ENCODE results near the gene CTBP2.
"Not testable (repeated sequence)": the region's sequence is repeated elsewhere in the genome, so short reads cannot be mapped to it uniquely, and the experiment has no call there.

Gene CTBP2

GRCh38 chr10:125158601-125159485 lies 1.5 kb downstream of the CTBP2 start:
- DNase-seq (ENCODE audit: low spot score), result no peak

- no peak for DNase-seq (ENCODE audit: low spot score)
These were observed 2.1 kb downstream of the CTBP2 start for GRCh38 chr10:125158275-125158600.

DNA sequence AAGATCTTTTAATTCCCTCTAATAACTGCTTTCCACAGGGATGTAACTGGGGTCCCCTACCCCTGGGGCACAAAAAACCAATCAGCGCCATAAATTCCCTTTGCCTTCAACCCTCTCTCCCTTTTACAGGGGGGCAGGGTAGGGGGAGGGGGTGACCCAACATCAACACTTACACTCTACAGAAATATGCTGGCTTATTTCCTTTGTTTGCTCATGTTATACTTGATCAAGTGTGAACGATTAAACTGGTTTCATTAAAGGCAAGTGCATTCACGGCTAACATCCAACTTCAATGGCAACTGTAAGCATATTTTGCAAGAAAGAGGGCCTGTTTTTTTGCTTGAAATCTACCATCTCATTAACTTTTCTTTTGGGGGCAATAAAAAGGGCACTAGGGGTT lies 2.9 kb downstream of the CTBP2 start:
- no peak for DNase-seq (ENCODE audit: low spot score)

GRCh38 chr10:125156739-125157480 lies 3.5 kb downstream of the CTBP2 start:
- DNase-seq (ENCODE audit: low spot score), result no peak

DNA sequence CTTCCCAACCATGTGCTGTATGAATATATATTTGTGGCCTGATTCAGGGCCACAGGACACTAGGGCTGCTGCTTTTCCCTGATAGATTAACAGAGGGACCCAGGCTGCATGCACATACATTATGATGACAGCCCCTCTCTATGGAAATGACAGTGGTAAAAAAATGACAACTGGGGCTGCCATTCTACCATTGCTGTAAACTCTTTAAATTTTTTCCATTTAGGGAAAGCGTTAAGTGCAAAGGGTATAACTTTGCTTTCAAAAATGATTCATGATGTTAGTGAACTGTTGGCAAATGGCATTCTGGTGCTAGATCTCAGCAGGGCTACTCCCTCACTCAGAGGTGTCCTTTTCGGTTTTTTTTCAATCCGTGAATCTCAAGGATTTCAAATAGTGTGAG lies 4.2 kb downstream of the CTBP2 start:
- DNase-seq (ENCODE audit: low spot score), result no peak

DNA sequence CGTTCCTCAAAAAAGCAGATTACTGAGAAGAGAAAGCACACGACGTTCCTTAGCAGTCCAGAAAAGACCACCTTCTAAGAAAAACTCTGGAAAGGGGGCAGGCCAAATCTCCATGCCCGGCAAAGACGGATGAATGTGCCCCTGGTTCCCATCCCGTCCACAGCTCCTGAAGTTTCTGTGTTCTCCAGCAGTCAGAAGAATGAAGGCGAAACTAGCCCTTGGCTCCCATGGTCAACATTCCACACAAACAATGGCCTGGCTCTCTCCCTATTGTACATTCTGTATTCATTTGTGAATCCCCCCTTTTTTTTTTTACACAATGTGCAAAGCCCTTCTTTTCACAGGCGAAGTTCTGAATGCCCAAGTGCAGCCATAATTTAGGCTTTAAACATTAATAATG lies 5.3 kb downstream of the CTBP2 start:
- DNase-seq (ENCODE audit: low spot score), result no peak

DNA sequence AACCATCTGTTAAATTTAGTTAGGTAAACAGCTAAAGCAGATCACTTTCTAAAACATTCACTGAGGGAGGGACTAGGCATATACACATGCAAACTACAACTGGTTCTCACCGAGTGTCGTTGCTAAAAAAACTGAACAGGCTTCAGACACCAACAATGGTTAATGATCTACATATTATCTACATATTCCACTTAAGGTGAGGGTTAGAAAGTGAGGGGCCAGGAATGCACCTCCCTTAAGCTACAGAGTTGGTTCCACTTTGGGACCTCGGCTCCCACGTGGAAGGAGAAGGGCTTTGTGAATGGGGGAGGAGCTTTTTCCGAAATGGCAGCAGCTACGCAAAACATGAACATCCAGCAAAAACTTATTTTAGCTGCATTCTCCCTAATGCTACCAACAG lies 5.8 kb downstream of the CTBP2 start:
- no peak for DNase-seq (ENCODE audit: low spot score)

- DNase-seq (ENCODE audit: low spot score), result no peak
These were observed 6.5 kb downstream of the CTBP2 start for GRCh38 chr10:125153703-125154490.

DNA sequence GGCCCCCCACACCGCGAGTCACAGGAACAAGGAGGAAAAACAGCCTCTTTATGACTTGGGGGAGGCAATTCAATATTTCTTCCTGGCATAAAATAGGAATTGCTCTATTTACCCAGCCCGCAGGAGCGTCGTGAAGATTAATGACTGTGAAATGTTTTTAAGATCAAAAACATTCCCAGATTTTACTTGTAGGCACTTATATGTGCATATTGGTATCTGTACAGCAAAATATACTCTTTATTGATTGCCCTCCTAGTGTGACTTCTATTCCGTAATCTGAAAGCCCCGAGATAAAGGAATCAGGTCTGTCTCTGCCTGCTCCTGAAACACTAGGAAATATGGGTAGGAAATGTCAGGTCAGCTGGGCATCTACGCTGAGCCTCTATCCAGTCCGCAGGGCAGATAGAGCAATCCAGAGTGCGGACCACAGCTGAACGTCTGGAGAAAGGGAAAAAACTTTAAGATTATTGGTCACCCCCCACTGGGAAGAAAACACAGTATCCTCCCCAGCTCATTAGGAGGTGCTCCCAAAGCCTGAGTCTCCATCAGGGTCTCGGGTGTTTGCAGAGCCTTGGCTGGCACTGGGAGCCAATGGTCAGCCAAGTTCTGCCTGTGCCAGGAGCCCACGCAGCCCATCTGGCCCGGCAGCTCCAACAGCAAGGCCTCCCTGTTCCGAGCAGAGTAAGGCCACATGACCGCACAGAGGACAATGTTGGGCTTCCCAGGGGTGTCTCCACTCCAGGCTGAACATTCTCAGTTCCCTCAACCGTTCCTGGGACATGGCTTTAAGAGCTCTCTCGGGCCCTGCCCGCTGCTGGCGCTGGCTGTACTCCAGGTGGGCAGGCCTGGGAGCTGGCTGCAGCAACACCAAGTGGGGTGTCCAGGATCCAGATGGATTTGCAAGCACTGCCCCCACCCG lies 7.7 kb downstream of the CTBP2 start:
- no peak for DNase-seq (ENCODE audit: low spot score)

DNA sequence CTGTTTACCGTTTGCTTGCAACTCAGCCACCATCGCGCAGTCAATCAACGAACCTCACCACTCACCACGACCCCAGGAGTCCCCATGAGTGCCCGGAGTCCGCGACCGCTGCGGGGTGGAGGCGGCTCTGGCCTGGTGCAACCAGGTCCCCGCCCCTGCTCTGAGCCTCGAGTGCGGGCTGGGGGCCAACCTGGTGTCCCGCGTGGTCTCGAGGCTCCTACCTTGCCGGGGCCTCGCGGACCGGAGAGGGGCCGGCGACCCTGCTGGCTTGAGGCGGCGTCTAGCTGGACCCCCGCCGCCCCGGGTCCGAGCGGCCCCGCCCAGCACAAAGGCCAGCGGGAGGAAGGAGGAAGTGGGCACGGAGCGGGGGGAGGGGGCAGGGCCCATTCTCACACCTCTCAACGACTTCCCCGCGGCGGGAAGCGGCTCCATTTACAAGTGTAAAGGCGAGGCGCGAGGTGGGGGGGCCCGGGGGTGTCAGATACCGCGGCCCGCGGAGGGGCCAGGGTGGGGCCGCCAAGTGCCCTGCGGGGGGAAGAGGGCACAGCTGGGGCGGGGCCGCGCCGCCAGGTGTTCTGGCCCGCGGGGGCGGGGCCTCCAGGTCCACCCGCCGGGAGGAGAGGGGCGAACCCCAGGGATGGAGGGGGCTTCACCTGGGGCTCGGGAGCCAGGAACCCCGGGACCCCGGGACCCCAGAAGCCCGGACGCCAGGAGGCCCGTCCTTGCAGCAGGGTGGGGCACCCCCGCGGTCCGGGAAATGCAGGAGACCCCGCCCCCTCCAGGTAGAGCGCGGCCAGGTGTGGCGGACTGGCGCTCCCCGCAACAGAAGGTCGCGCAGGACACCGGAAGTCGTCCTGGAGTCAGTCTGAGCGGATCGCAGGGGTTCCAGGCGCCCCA lies 8.6 kb downstream of the CTBP2 start:
- DNase-seq (ENCODE audit: low spot score), result no peak

DNA sequence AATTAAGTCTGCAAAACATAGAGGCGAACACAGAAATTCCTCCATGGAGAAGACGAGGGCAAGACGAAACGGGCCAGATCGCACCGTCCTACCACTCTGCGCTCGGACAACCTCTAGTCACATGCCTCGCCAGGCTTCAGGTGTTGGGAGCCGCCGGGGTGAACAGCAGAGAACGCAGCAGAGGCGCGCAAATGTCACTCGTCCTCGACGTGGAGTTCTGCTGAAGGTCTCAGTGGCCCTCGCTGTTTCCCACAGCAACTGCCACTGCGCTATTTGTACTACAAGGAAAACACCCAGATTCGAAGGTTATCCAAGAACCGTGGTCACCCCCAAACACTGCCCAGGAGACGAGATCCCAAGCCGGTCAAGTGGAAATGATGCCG lies 9.2 kb downstream of the CTBP2 start:
- no peak for DNase-seq (ENCODE audit: low spot score)

GRCh38 chr10:125150376-125151083 lies 9.8 kb downstream of the CTBP2 start:
- DNase-seq (ENCODE audit: low spot score), result not testable (repeated sequence)

- DNase-seq (ENCODE audit: low spot score), result no peak
These were observed 10.7 kb downstream of the CTBP2 start for GRCh38 chr10:125149680-125150047.

GRCh38 chr10:125149036-125149679 lies 11.2 kb downstream of the CTBP2 start:
- DNase-seq (ENCODE audit: low spot score), result no peak

DNA sequence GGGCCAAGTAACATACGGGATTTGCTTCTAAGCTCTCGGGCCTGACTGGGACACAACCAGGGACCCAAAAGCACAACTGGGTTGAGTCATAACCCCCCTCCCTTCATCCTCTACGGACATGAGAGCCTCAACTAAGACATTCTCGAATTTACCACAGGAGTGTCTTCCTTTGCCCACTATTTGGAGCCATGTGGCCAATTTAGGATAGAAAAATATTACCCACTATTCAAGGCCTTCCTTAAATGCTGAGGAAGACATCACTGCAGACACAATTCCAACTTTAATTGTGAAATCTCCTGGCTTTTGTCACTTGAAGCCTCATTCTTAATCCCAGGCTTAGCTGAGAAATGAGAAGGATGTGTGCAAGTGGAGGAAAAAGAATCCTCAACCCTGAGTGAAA lies 11.8 kb downstream of the CTBP2 start:
- no peak for DNase-seq (ENCODE audit: low spot score)

- no peak for DNase-seq (ENCODE audit: low spot score)
These were observed 12.4 kb downstream of the CTBP2 start for GRCh38 chr10:125147971-125148439.

DNA sequence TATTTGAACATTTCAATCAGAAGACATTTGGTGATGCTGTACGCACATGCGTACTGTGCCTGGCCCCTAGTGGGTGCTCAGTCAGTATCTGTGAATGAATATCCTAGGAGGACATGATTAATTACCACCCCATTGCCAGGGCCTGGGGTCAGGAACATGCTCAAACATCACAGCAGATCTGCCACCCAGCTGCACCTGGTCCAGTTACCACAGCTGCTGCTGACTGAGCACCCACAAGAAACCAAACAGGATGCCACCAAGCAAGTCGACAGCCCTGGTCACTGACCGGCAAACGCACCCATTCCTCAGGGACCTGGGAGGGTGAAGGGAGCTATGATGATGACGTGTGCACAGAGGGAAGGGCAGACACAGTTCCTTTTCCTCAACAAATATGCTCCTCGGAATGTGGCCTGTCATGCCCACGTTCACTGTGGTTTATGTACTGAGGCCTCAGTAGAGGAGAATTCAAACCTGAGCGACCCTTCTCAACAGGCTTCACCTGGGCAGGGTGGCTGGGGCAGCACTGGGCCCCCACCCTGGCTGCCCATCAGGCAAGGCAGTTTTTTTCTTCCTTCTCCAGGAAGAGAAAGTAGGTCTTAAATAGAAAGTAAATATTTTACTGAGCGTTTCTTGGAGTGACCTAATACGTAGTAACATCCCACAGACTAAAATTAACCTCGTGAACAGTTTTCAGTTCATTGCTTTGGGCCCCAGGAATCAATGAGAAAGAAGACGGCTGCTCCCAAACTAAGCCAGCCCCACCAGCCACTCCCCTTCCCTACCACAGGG lies 13.4 kb downstream of the CTBP2 start:
- no peak for DNase-seq (ENCODE audit: low spot score)

- no peak for DNase-seq (ENCODE audit: low spot score)
These were observed 14.7 kb downstream of the CTBP2 start for GRCh38 chr10:125145636-125146035.
